ENCODE measurements around the gene TPRG1L. TPM values are rescaled to one million over a fixed set of nuclear protein-coding genes. Genes with fewer than 3 reads are reported as not detected.

The TPRG1L gene
- total RNA-seq, 2 donors from 2014 or later: 8.6 to 24.4 TPM

- TF ChIP-seq CTCF (IDR thresholded peaks at IDR 0.05) (no peak), POLR2A (IDR thresholded peaks at IDR 0.05) (no peak)
- Histone ChIP-seq H3K4me1 (peaks cover 19% of the 10 kb centered on the region), H3K27ac (no peak overlapping the region), H3K4me3 (no peak overlapping the region), H3K27me3 (peaks cover 0 to 11% of the 10 kb centered on the region in 2 donors), H3K9me3 (no peaks in the 10 kb centered on the region), H3K36me3 (replicated peaks in 1 of 2; ENCODE audit: insufficient read depth in 1 of 2, low read depth in 2 of 2) (no peaks in the 10 kb centered on the region)
- DNase-seq (no peak), ATAC-seq (no peak)
- intact Hi-C loops (cut with DNase I): no loop called here
- WGBS, 2 donors: 4 to 12% methylated on average over 8 to 27 of the region's 27 CpGs
Measured at GRCh38 chr1:3610527-3611169, 14.2 kb upstream of the TPRG1L start.

GRCh38 chr1:3611170-3612019 is 13.4 kb upstream of the TPRG1L start, which contains the start of gene MEGF6:
Gene MEGF6, minus strand, starts transcription at chr1:3611508. Its CDS starts 240 bp downstream, at chr1:3611268.
- no peak for TF ChIP-seq POLR2A (IDR thresholded peaks at IDR 0.05)
- Histone ChIP-seq H3K9me3 (no peaks in the 10 kb centered on the region), H3K4me1 (peaks cover 19% of the 10 kb centered on the region), H3K36me3 (replicated peaks in 1 of 2; ENCODE audit: insufficient read depth in 1 of 2, low read depth in 2 of 2) (no peaks in the 10 kb centered on the region), H3K27ac (no peak within 1 kb of the TSS), H3K4me3 (no peak within 1 kb of the TSS), H3K27me3 (peaks cover 0 to 11% of the 10 kb centered on the region in 2 donors)
- ATAC-seq: peak; percentile 57
- intact Hi-C loops (cut with DNase I): no loop called here
- peak; percentile 48 to 78 (median 54) for DNase-seq
- WGBS, 2 donors: 1 to 4% methylated on average over 5 to 62 of the region's 87 CpGs

GRCh38 chr1:3612123-3612522 is 12.7 kb upstream of the TPRG1L start:
- intact Hi-C loops (cut with DNase I): no loop called here
- Histone ChIP-seq H3K27ac (no peak overlapping the region), H3K4me3 (no peak overlapping the region), H3K27me3 (peaks cover 0 to 11% of the 10 kb centered on the region in 2 donors), H3K36me3 (replicated peaks in 1 of 2; ENCODE audit: insufficient read depth in 1 of 2, low read depth in 2 of 2) (no peaks in the 10 kb centered on the region), H3K9me3 (no peaks in the 10 kb centered on the region), H3K4me1 (peaks cover 19% of the 10 kb centered on the region)
- DNase-seq (no peak), ATAC-seq (no peak)
- TF ChIP-seq CTCF (IDR thresholded peaks at IDR 0.05) (no peak), POLR2A (IDR thresholded peaks at IDR 0.05) (no peak)
- WGBS, 2 donors: 64 to 78% methylated on average over 2 to 7 of the region's 7 CpGs

GRCh38 chr1:3614755-3615742 is 9.8 kb upstream of the TPRG1L start:
- peaks cover 0 to 6% of the 10 kb centered on the region in 2 donors for H3K27me3 ChIP-seq
- no peaks in the 10 kb centered on the region for H3K9me3 ChIP-seq
- DNase-seq (peak in 1 of 4 donors; percentile 28), ATAC-seq (no peak)
- TF ChIP-seq POLR2A (IDR thresholded peaks at IDR 0.05) (no peak), CTCF (IDR thresholded peaks at IDR 0.05) (peak; percentile 9 to 43 (median 32))
- H3K36me3 ChIP-seq (replicated peaks in 1 of 2; ENCODE audit: insufficient read depth in 1 of 2, low read depth in 2 of 2): no peaks in the 10 kb centered on the region
- H3K4me3 ChIP-seq: no peak overlapping the region
- intact Hi-C loops (cut with DNase I): loop anchor here (2.0 to 5.0 kb wide), 2 partner anchors 122 to 163 kb away; partner anchors contain the start of gene ARHGEF16
- 46 to 47% methylated on average over 20 of the region's 20 CpGs for WGBS, 2 donors
- no peak overlapping the region for H3K27ac ChIP-seq
- H3K4me1 ChIP-seq: peaks cover 22% of the 10 kb centered on the region

All from body of pancreas (tissue), 4 donors.